Cardiac fibroblast (primary cell): ENCODE measurements around the gene GNA14.
"Not testable (repeated sequence)": the region's sequence is repeated elsewhere in the genome, so short reads cannot be mapped to it uniquely, and the experiment has no call there.

Experiments
- DNase-seq, 2 donors: peaks; one replicate each; pipeline versions ENCODE4 v3.0.0 to v3.0.0-alpha.2; 2010; ENCODE audit warnings: low read depth in 2 of 2
- H3K4me3 ChIP-seq, 2 donors: replicated peaks in 1 of 2; 1 replicate in 1 of 2; 2 replicates in 1 of 2; pipeline ENCODE4 v1.5.1; 2011; ENCODE audit warnings: low read depth in 2 of 2, low read length in 2 of 2, mild to moderate bottlenecking in 2 of 2, moderate library complexity in 1 of 2
- TF ChIP-seq, protein P1 (sequence below): IDR thresholded peaks from one replicate; pipeline ENCODE4 v1.5.1; 2011; ENCODE audit warnings: low read depth, mild to moderate bottlenecking, low read length, inconsistent platforms

GNA14 gene

DNA sequence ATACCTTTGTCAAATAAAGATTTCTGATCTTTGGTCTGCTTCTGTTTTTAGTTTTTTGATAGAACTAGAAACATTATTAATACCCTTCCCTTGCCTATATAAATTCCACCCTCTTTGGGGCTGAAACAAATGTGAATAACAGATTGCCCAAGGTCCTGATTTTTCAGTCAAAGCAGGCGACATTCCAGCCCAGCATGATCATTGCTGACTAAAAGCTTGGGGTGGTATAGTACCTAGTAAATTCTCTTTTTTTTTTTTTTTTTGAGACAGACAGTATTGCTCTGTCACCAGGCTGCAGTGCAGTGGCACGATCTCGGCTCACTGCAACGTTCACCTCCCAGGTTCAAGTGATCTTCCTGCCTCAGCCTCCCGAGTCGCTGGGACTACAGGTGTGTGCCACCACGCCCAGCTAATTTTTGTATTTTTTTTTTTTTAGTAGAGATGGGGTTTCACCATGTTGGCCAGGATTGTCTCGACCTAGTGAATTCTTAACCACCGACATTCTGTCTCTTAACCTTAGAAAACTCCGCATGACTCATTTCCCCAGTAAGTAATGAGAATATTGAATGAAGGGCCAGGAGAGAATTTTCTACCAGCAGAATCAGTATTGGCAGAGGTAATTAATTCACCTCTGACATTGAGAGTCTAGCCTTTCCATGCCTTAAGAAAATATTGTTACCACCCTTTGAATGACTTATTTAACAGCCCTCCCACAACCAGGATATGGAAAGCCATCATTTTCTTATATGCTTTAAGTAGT is 226.4 kb downstream of the GNA14 start:
- TF ChIP-seq, protein P1, sequence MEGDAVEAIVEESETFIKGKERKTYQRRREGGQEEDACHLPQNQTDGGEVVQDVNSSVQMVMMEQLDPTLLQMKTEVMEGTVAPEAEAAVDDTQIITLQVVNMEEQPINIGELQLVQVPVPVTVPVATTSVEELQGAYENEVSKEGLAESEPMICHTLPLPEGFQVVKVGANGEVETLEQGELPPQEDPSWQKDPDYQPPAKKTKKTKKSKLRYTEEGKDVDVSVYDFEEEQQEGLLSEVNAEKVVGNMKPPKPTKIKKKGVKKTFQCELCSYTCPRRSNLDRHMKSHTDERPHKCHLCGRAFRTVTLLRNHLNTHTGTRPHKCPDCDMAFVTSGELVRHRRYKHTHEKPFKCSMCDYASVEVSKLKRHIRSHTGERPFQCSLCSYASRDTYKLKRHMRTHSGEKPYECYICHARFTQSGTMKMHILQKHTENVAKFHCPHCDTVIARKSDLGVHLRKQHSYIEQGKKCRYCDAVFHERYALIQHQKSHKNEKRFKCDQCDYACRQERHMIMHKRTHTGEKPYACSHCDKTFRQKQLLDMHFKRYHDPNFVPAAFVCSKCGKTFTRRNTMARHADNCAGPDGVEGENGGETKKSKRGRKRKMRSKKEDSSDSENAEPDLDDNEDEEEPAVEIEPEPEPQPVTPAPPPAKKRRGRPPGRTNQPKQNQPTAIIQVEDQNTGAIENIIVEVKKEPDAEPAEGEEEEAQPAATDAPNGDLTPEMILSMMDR = no peak

DNA sequence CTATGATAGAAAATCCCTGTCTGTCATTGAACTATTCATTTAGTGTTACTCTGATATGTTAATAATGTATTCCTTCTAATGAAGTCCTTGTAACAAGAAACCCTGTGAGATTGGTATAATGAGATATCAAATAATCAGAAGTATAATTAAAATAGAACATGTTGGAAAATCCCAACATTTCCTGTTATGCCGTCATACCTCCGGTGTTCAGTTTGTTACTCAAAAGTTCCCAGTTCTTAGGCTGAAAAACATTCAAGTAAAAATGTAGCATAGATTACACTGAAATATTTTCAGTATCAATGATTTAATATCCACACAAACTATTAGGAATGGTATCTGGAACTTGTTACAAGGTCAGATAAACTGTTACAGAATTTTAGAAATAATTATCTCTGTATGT is 227.5 kb downstream of the GNA14 start:
- DNase-seq = no peak
- TF ChIP-seq, protein P1 = no peak
- H3K4me3 ChIP-seq = no peak overlapping the region

More for the DNA sequence above, 226.4 kb downstream of the GNA14 start:
- H3K4me3 ChIP-seq = no peak overlapping the region
- peak in 1 of 2 donors; percentile 47 for DNase-seq

DNA sequence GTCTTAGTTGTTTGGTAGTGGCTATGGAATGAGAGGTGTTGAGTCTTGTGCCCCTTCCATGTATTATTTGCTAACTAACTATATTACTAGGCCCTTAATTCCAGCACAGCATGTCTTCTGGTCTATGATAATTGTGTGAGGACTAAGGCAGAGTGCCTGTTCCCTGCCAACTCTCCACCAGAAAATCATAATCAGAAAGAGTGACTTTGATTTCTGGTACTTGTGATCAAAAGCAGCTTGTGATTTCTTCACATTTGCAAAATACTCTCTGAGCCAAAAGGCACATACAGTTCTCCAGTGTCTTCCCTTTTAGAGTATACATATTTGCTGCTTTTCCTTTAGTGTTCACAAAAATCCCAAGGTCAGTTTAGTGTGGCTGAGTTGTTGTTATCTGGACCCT is 229.9 kb downstream of the GNA14 start:
- no peak for DNase-seq
- no peak overlapping the region for H3K4me3 ChIP-seq
- TF ChIP-seq, protein P1 = no peak

DNA sequence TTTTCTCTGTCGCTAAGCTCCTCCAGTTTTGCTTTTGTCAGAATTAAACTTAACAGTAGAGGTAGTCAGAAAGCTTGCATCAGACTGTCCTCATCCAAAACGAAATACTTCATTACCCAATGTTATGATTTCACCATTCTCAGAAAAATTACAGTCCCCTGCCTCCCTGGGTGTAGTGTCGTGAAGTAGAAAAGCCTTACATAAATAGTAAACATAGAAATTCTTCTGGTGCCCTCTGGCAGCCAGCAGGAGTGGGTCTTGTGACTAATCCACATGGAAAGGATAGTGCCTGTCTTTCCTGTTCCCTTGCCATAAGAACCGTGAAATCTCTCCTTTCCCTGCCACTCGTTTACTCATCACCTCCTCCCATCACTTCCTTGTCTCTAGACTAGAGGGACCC is 230.6 kb downstream of the GNA14 start:
- DNase-seq = peak; percentile 83
- TF ChIP-seq, protein P1 = no peak
- no peak overlapping the region for H3K4me3 ChIP-seq

- DNase-seq, H3K4me3 ChIP-seq: not testable (repeated sequence)
Measured at GRCh38 chr9:77408521-77408920, 239.6 kb downstream of the GNA14 start.

DNA sequence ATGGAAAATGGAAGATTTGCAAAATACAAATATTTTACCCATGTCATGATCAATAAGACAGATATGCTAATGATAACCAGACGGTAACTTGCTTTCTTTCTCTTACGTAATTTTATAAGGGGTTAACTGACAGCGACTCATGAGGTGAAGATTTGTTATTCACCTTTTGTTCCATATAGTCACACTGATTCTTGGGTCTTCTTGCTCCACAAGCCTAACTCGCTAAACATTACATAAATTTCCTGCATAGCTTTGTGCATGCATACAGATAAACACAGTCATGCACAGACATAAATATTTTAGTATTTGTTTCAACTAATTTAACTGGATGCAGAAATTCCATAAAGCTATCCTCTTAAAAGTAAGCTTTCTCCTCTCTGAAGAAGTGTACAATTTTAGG is 244.9 kb downstream of the GNA14 start:
- DNase-seq = peak in 1 of 2 donors; percentile 28
- TF ChIP-seq, protein P1 = no peak
- no peak overlapping the region for H3K4me3 ChIP-seq

- H3K4me3 ChIP-seq = no peak overlapping the region
- peak in 1 of 2 donors; percentile 57 for DNase-seq
- TF ChIP-seq, protein P1 = no peak
Measured at GRCh38 chr9:77402286-77402685, 245.8 kb downstream of the GNA14 start.
